Ascending aorta (tissue), 2 donors: Measurements from ENCODE around the gene UBLCP1. TPM values are rescaled to one million over a fixed set of nuclear protein-coding genes. Genes with fewer than 3 reads are reported as not detected.
A peak's percentile ranks its signal among the peaks of the same experiment; 100 is the strongest.

Experiments used
- DNase-seq, 2 donors: peaks; one replicate each; pipeline ENCODE4 v3.0.0-alpha.2; 2019; ENCODE audit warnings: low spot score in 2 of 2
- H3K27ac ChIP-seq, 2 donors: fragments of 200-600 bp; sonication (generic); one replicate each; pipeline ENCODE4 v1.5.1; 2016 to 2017; ENCODE audit warnings: mild to moderate bottlenecking in 1 of 2
- H3K27me3 ChIP-seq: fragments of 200-600 bp; sonication (generic); one replicate; pipeline ENCODE4 v1.5.1; 2017
- H3K36me3 ChIP-seq, 2 donors: fragments of 200-600 bp; sonication (generic); one replicate each; pipeline ENCODE4 v1.5.1; 2016
- H3K4me1 ChIP-seq, 2 donors: fragments of 200-600 bp; sonication (generic); one replicate each; pipeline ENCODE4 v1.5.1; 2016 to 2017; ENCODE audit warnings: mild to moderate bottlenecking in 1 of 2
- H3K4me3 ChIP-seq, 2 donors: fragments of 200-600 bp; sonication (generic); one replicate each; pipeline ENCODE4 v1.5.1; 2016 to 2017; ENCODE audit warnings: mild to moderate bottlenecking in 1 of 2
- H3K9me3 ChIP-seq, 2 donors: fragments of 200-600 bp; sonication (generic); one replicate each; pipeline ENCODE4 v1.5.1; 2016
- CTCF ChIP-seq, 3 experiments: fragments of 200-600 bp in 2 of 3; fragments of 450-650 bp in 1 of 3; sonication (generic) in 2 of 3; IDR thresholded peaks; one replicate each; pipeline ENCODE4 v1.5.1; 2016 to 2019; ENCODE audit warnings: antibody characterized with exemption in 3 of 3, mild to moderate bottlenecking in 1 of 3, moderate library complexity in 1 of 3
- intact Hi-C: fragments of 100-400 bp; cut with DNase I; formaldehyde crosslinking; loops from one replicate; pipeline ENCODE4 v1.15.1; 2023
- total RNA-seq: library from RNA; depleted of rRNA; stranded (reverse); fragments of >200 nt; gene quantifications from one replicate; pipeline ENCODE4 v1.1.0, GENCODE V29; 2016

The UBLCP1 gene
- total RNA-seq, 1 donor from 2014 or later, result 11.0 TPM

- Histone ChIP-seq H3K4me3 (no peak overlapping the region), H3K27ac (no peak overlapping the region), H3K36me3 (no peaks in the 10 kb centered on the region), H3K4me1 (no peaks in the 10 kb centered on the region), H3K27me3 (no peaks in the 10 kb centered on the region), H3K9me3 (no peaks in the 10 kb centered on the region)
- intact Hi-C loops, result no loop called here
- TF ChIP-seq CTCF (IDR thresholded peaks at IDR 0.05), result peak in 1 of 3 experiments; percentile 40
- no peak for DNase-seq
Measured at GRCh38 chr5:159316519-159317383, 53.7 kb downstream of the UBLCP1 start.

GRCh38 chr5:159317849-159318248, 54.8 kb downstream of the UBLCP1 start:
- DNase-seq, result no peak
- no peaks in the 10 kb centered on the region for H3K27me3 ChIP-seq
- H3K4me3 ChIP-seq, result no peak overlapping the region
- H3K4me1 ChIP-seq, result no peaks in the 10 kb centered on the region
- no peak overlapping the region for H3K27ac ChIP-seq
- no peaks in the 10 kb centered on the region for H3K9me3 ChIP-seq
- intact Hi-C loops, result no loop called here
- H3K36me3 ChIP-seq, result no peaks in the 10 kb centered on the region
- no peak for TF ChIP-seq CTCF (IDR thresholded peaks at IDR 0.05)

DNA sequence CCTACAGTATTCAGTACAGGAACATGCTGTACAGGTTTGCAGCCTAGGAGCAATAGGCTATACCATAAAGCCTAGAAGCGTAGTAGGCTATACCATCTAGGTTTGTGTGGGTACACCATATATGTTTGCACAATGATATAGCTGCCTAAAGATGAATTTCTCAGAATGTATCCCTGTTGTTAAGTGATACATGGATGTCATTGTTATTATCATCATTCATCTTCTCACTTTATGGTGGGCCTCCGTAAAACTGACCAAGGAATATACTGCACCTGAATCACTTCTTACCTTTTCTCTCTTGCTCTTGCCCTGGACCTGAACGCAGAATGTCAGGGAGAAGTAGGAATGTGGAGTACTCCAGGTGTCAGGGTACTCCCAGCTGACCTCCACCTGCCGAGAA, 55.4 kb downstream of the UBLCP1 start:
- DNase-seq, result no peak
- no peak for TF ChIP-seq CTCF (IDR thresholded peaks at IDR 0.05)
- Histone ChIP-seq H3K4me1 (no peaks in the 10 kb centered on the region), H3K4me3 (no peak overlapping the region), H3K27ac (no peak overlapping the region), H3K36me3 (no peaks in the 10 kb centered on the region), H3K9me3 (no peaks in the 10 kb centered on the region), H3K27me3 (no peaks in the 10 kb centered on the region)
- intact Hi-C loops, result no loop called here

DNA sequence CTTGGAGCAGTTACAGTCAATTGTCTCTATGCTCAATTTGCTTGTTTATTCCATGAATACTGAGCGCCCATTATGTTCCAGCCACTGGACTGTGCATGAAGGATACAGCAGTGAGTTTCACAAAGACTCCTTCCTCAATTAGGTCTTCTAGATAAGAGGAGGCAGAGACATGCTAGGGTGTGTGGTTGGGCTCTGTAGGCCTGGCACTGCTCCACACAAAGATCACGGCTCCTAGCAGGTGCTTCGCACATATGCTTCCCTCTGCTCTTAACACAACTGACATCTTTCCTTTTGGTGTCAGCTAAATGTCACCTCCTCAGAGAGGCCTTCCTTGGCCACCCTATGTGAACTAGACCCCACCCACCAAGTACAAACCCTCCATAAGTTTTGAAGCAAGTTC, 56.3 kb downstream of the UBLCP1 start:
- intact Hi-C loops, result no loop called here
- H3K4me1 ChIP-seq, result no peaks in the 10 kb centered on the region
- H3K36me3 ChIP-seq, result no peaks in the 10 kb centered on the region
- H3K27ac ChIP-seq, result no peak overlapping the region
- H3K9me3 ChIP-seq, result no peaks in the 10 kb centered on the region
- H3K4me3 ChIP-seq, result no peak overlapping the region
- no peaks in the 10 kb centered on the region for H3K27me3 ChIP-seq
- no peak for DNase-seq
- no peak for TF ChIP-seq CTCF (IDR thresholded peaks at IDR 0.05)

DNA sequence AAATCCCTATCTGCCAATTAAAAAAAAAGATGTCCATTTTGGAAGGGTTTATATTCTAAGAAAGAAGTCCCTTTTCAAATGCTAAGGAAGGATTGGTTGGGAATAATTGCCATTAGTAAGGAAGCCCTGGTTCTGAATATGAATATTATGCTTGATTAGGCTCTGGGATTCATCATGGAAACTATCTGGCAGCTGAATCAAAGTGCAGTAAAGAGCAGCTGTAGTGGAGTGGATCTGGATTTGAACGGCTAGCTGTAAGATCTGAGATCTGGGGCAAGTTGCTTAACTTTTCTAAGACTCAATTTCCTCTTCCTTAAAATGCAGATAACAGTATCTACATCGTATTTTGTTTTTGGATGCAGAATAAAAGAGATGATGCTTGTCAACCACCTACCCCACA, 56.7 kb downstream of the UBLCP1 start:
- intact Hi-C loops, result no loop called here
- no peak for DNase-seq
- Histone ChIP-seq H3K9me3 (no peaks in the 10 kb centered on the region), H3K4me3 (no peak overlapping the region), H3K36me3 (no peaks in the 10 kb centered on the region), H3K27ac (no peak overlapping the region), H3K4me1 (no peaks in the 10 kb centered on the region), H3K27me3 (no peaks in the 10 kb centered on the region)
- TF ChIP-seq CTCF (IDR thresholded peaks at IDR 0.05), result no peak
